ENCODE data around the gene MAN2A2.

GRCh38 chr15:90966262-90966661, 63.2 kb downstream of the MAN2A2 start:
- TF ChIP-seq CTCF (IDR thresholded peaks at IDR 0.05; ENCODE audit: extremely low read depth in 1 of 2, insufficient read depth in 1 of 2, low read depth in 1 of 2, low read length in 2 of 2) (no peak), POLR2A (IDR thresholded peaks at IDR 0.05; ENCODE audit: low read depth, low read length) (no peak), EZH2 (IDR thresholded peaks at IDR 0.05; ENCODE audit: borderline replicate concordance, low read depth, low read length, severe bottlenecking) (no peak), JUN (IDR thresholded peaks at IDR 0.05; ENCODE audit: borderline replicate concordance, insufficient read depth, insufficient read length, low read depth) (no peak), POLR2AphosphoS5 (IDR thresholded peaks at IDR 0.05; ENCODE audit: insufficient read depth, low read depth, low read length) (no peak)
